CD4-positive, alpha-beta T cell (primary cell): ENCODE data around the gene FGR. TPM values are rescaled to one million over a fixed set of nuclear protein-coding genes. Genes with fewer than 3 reads are reported as not detected.

Source experiments
- ATAC-seq: fragments of 200-7000 bp; cut with Tn5 transposase; one replicate; pipeline ENCODE4 v1.10.0; 2022; ENCODE audit warnings: mild to moderate bottlenecking; ENCODE audit not compliant: poor library complexity
- CTCF ChIA-PET: fragments of 350-600 bp; sonication (Branson Sonifier 250); formaldehyde crosslinking; loops from one replicate; lab custom pipeline; 2021; ENCODE audit warnings: antibody characterized with exemption, inconsistent platforms; lab: Charles Lee
- POLR2A ChIA-PET: fragments of 350-600 bp; sonication (Branson Sonifier 250); formaldehyde crosslinking; loops from one replicate; lab custom pipeline; 2021; ENCODE audit warnings: antibody characterized with exemption, inconsistent platforms; lab: Charles Lee
- DNase-seq, 14 experiments: peaks; one replicate each; pipeline ENCODE4 v3.0.0-alpha.2; 2013 to 2020; ENCODE audit warnings: mixed read lengths in 2 of 14
- H3K27ac ChIP-seq, 2 donors: one replicate each; pipeline versions ENCODE4 v1.5.1 to v1.7.0; 2013; ENCODE audit warnings: low read length in 2 of 2, low read depth in 1 of 2, mild to moderate bottlenecking in 1 of 2
- H3K27me3 ChIP-seq, 2 experiments: 1 replicate in 1 of 2; 2 replicates in 1 of 2; pipeline versions ENCODE4 v1.6.1 to v1.7.0; 2013; ENCODE audit warnings: low read length in 2 of 2, control low read depth in 1 of 2, mild to moderate bottlenecking in 1 of 2, moderate library complexity in 1 of 2; ENCODE audit not compliant: insufficient read depth in 2 of 2, control insufficient read depth in 1 of 2
- H3K36me3 ChIP-seq: one replicate; pipeline ENCODE4 v1.6.1; 2013; ENCODE audit warnings: low read length, control low read depth; ENCODE audit not compliant: insufficient read depth
- H3K4me1 ChIP-seq: one replicate; pipeline ENCODE4 v1.6.1; 2013; ENCODE audit warnings: low read length, control low read depth; ENCODE audit not compliant: insufficient read depth
- H3K4me3 ChIP-seq: one replicate; pipeline ENCODE4 v1.5.1; 2013; ENCODE audit warnings: mild to moderate bottlenecking, low read length, moderate library complexity
- H3K9me3 ChIP-seq, 2 experiments: 1 replicate in 1 of 2; 2 replicates in 1 of 2; pipeline versions ENCODE4 v1.6.1 to v1.7.0; 2013; ENCODE audit warnings: low read length in 2 of 2, mild to moderate bottlenecking in 2 of 2, control low read depth in 1 of 2, moderate library complexity in 1 of 2; ENCODE audit not compliant: control insufficient read depth in 1 of 2, insufficient read depth in 1 of 2
- H3K27ac Mint-ChIP-seq: one replicate; pipeline ENCODE4 v1.8.0; 2020; ENCODE audit warnings: mixed read lengths
- H3K27me3 Mint-ChIP-seq: one replicate; pipeline ENCODE4 v1.8.0; 2021; ENCODE audit warnings: mixed read lengths
- H3K36me3 Mint-ChIP-seq: one replicate; pipeline ENCODE4 v1.8.0; 2021; ENCODE audit warnings: low read depth, mixed read lengths
- H3K4me1 Mint-ChIP-seq: one replicate; pipeline ENCODE4 v1.8.0; 2021; ENCODE audit warnings: low read depth, mixed read lengths
- H3K4me3 Mint-ChIP-seq: one replicate; pipeline ENCODE4 v1.8.0; 2020; ENCODE audit warnings: mild to moderate bottlenecking, mixed read lengths
- H3K9me3 Mint-ChIP-seq: one replicate; pipeline ENCODE4 v1.8.0; 2020; ENCODE audit warnings: mixed read lengths
- CTCF ChIP-seq: fragments of 200-600 bp; IDR thresholded peaks from one replicate; pipeline ENCODE4 v1.8.0; 2022; ENCODE audit warnings: antibody characterized with exemption, mild to moderate bottlenecking
- intact Hi-C, 2 experiments: fragments of 100-400 bp; cut with DNase I in 1 of 2; cut with micrococcal nuclease in 1 of 2; formaldehyde crosslinking; loops; one replicate each; pipeline versions ENCODE4 v1.15.1 to v1.9.0; 2023 to 2025; cut with DNase I, micrococcal nuclease
- total RNA-seq, 174 experiments: library from RNA in 2 of 174; stranded (reverse) in 2 of 174; gene quantifications; one replicate each; pipeline ENCODE4 v1.2.3 and lab custom pipeline; 2021 to 2026

The FGR gene
- total RNA-seq, 2 experiments from 2014 or later: 3.0 to 3.2 TPM

GRCh38 chr1:27588256-27589232 lies 46.4 kb downstream of the FGR start:
- Mint-ChIP-seq H3K27me3 (no peaks in the 10 kb centered on the region), H3K4me3 (no peak overlapping the region), H3K36me3 (peaks cover 3% of the 10 kb centered on the region), H3K9me3 (no peaks in the 10 kb centered on the region), H3K4me1 (peaks cover 3% of the 10 kb centered on the region), H3K27ac (no peak overlapping the region)
- Histone ChIP-seq H3K36me3 (peaks cover 13% of the 10 kb centered on the region), H3K4me3 (no peak overlapping the region), H3K27ac (no peak overlapping the region), H3K4me1 (peaks cover 7% of the 10 kb centered on the region), H3K27me3 (no peaks in the 10 kb centered on the region), H3K9me3 (no peaks in the 10 kb centered on the region)
- TF ChIP-seq CTCF: no peak
- no peak for DNase-seq
- ATAC-seq: no peak
- ChIA-PET POLR2A (no interaction called here), CTCF (no interaction called here)
- intact Hi-C loops: no loop called here

GRCh38 chr1:27585684-27586083 lies 49.3 kb downstream of the FGR start:
- no peaks in the 10 kb centered on the region for H3K4me1 ChIP-seq
- no peak overlapping the region for H3K27ac ChIP-seq
- ChIA-PET POLR2A (no interaction called here), CTCF (no interaction called here)
- TF ChIP-seq CTCF: no peak
- H3K4me3 ChIP-seq: no peak overlapping the region
- H3K27ac Mint-ChIP-seq: no peak overlapping the region
- no peaks in the 10 kb centered on the region for H3K27me3 ChIP-seq
- ATAC-seq: no peak
- H3K36me3 Mint-ChIP-seq: peaks cover 7% of the 10 kb centered on the region
- peaks cover 13% of the 10 kb centered on the region for H3K36me3 ChIP-seq
- no peaks in the 10 kb centered on the region for H3K9me3 Mint-ChIP-seq
- DNase-seq: no peak
- intact Hi-C loops: no loop called here
- H3K9me3 ChIP-seq: no peaks in the 10 kb centered on the region
- H3K4me1 Mint-ChIP-seq: peaks cover 17% of the 10 kb centered on the region
- no peaks in the 10 kb centered on the region for H3K27me3 Mint-ChIP-seq
- no peak overlapping the region for H3K4me3 Mint-ChIP-seq

GRCh38 chr1:27584453-27584852 lies 50.5 kb downstream of the FGR start:
- H3K36me3 ChIP-seq: peaks cover 7% of the 10 kb centered on the region
- Mint-ChIP-seq H3K4me3 (no peak overlapping the region), H3K27ac (no peak overlapping the region), H3K4me1 (peaks cover 22% of the 10 kb centered on the region), H3K36me3 (peaks cover 7% of the 10 kb centered on the region), H3K27me3 (no peaks in the 10 kb centered on the region), H3K9me3 (no peaks in the 10 kb centered on the region)
- no peaks in the 10 kb centered on the region for H3K4me1 ChIP-seq
- TF ChIP-seq CTCF: no peak
- H3K27me3 ChIP-seq: no peaks in the 10 kb centered on the region
- H3K4me3 ChIP-seq: no peak overlapping the region
- H3K9me3 ChIP-seq: no peaks in the 10 kb centered on the region
- POLR2A ChIA-PET: no interaction called here
- DNase-seq: no peak
- ATAC-seq: no peak
- no peak overlapping the region for H3K27ac ChIP-seq
- CTCF ChIA-PET: interaction anchor here (1.3 to 2.0 kb wide), 2 partner anchors 16 to 28 kb away, joined by 6 to 9 read pairs; no protein-coding TSS in a partner anchor
- intact Hi-C loops: no loop called here
